ENCODE results near the gene HPCAL4. TPM values are rescaled to one million over a fixed set of nuclear protein-coding genes. Genes with fewer than 3 reads are reported as not detected.
A peak's percentile ranks its signal among the peaks of the same experiment; 100 is the strongest.

HPCAL4 gene
- total RNA-seq, 2 donors from 2014 or later = 0.66 to 9.1 TPM

DNA sequence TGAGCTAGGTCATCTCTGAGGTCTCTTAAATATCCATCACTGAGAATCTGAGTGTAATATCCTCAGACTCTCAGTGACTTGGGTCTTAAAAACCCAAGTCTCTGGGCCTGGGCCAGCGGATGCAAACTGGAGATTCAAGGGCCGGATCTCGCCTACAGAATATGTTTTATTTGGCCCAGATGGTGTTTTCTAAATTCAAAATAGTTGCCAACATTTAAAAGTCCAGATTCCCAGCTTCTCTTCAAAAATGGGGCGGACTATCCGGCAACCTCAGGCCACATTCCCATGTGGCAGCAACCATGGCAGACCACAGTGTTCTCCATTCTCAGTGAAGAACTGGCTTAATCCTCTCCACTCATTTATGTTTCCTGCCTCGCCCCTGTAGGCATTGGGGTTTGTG lies 39.1 kb downstream of the HPCAL4 start:
- Histone ChIP-seq H3K9me3 (no peaks in the 10 kb centered on the region), H3K4me3 (no peak overlapping the region), H3K27ac (peak overlapping the region in 1 of 4 donors; percentile 1), H3K4me1 (peaks cover 45% of the 10 kb centered on the region), H3K36me3 (replicated peaks in 1 of 2; ENCODE audit: insufficient read depth in 1 of 2, low read depth in 2 of 2) (no peaks in the 10 kb centered on the region), H3K27me3 (no peaks in the 10 kb centered on the region)
- intact Hi-C loops (cut with DNase I) = loop anchor here (5.0 kb wide), 1 partner anchor 45 kb away; no protein-coding TSS in a partner anchor
- 82 to 84% methylated on average over 6 of the region's 6 CpGs for WGBS, 2 donors
- DNase-seq (peak in 1 of 4 donors; percentile 30), ATAC-seq (peak; percentile 16)
- no peak for TF ChIP-seq POLR2A (IDR thresholded peaks at IDR 0.05)
- TF ChIP-seq, protein P1, sequence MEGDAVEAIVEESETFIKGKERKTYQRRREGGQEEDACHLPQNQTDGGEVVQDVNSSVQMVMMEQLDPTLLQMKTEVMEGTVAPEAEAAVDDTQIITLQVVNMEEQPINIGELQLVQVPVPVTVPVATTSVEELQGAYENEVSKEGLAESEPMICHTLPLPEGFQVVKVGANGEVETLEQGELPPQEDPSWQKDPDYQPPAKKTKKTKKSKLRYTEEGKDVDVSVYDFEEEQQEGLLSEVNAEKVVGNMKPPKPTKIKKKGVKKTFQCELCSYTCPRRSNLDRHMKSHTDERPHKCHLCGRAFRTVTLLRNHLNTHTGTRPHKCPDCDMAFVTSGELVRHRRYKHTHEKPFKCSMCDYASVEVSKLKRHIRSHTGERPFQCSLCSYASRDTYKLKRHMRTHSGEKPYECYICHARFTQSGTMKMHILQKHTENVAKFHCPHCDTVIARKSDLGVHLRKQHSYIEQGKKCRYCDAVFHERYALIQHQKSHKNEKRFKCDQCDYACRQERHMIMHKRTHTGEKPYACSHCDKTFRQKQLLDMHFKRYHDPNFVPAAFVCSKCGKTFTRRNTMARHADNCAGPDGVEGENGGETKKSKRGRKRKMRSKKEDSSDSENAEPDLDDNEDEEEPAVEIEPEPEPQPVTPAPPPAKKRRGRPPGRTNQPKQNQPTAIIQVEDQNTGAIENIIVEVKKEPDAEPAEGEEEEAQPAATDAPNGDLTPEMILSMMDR (IDR thresholded peaks at IDR 0.05) = no peak

DNA sequence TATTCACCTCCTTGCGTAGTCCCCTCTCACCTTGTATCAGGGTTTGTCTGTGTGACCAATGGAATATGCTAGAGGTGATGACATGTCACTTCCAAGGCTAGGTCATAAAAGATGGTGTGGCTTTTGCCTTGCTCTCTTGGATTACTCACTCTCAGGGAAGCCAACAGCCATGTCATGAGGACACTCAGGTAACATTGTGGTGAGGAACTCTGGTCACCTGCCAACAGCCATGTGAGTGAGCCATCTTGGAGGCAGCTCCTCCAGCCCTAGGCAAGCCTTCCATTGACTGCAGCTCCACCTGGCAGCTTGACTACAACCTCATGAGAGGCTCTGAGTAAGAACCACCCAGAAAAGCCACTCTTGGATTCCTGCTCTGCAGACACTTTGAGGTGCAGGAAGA lies 40.8 kb downstream of the HPCAL4 start:
- TF ChIP-seq POLR2A (IDR thresholded peaks at IDR 0.05) = no peak
- TF ChIP-seq, protein P1 (IDR thresholded peaks at IDR 0.05) = no peak
- intact Hi-C loops (cut with DNase I) = loop anchor here (5.0 kb wide), 1 partner anchor 43 kb away; no protein-coding TSS in a partner anchor
- H3K4me1 ChIP-seq = peaks cover 61% of the 10 kb centered on the region
- no peak for ATAC-seq
- DNase-seq = no peak
- H3K27ac ChIP-seq = peak overlapping the region in 2 of 4 donors; percentile 5 to 35
- WGBS, 2 donors = 93 to 100% methylated on average over 1 of the region's 1 CpG
- no peaks in the 10 kb centered on the region for H3K27me3 ChIP-seq
- no peak overlapping the region for H3K4me3 ChIP-seq
- no peaks in the 10 kb centered on the region for H3K9me3 ChIP-seq
- H3K36me3 ChIP-seq (replicated peaks in 1 of 2; ENCODE audit: insufficient read depth in 1 of 2, low read depth in 2 of 2) = no peaks in the 10 kb centered on the region

DNA sequence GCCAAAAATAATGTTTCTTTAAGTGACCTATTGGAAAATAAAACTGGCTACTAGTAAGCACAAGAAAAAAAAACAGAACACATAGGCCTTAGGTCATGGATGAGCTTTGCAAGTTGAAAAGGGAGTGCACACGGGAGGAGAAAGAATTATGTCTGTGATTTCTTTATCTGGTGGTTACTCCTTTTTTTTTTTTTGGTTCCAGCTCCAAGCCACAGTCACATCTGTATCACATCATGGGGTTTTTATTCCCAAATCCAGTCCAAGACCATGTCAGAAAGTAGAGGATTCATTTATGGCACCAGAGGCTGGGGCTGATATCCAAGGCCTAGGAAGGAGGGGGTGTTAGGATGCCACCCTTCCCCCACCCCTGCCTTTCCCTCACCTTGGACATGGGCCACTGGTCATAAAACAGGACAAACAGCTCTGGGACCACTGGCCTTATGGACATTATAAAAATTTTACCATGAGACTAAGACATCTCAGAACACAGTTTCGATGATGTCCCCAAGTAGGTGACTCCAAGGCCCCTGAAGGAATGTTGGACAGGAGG lies 41.5 kb downstream of the HPCAL4 start:
- ATAC-seq (no peak), DNase-seq (no peak)
- TF ChIP-seq, protein P1 (IDR thresholded peaks at IDR 0.05) = no peak
- TF ChIP-seq POLR2A (IDR thresholded peaks at IDR 0.05) = no peak
- H3K4me1 ChIP-seq = peaks cover 68% of the 10 kb centered on the region
- intact Hi-C loops (cut with DNase I) = loop anchor here (5.0 kb wide), 1 partner anchor 42 kb away; no protein-coding TSS in a partner anchor
- H3K36me3 ChIP-seq (replicated peaks in 1 of 2; ENCODE audit: insufficient read depth in 1 of 2, low read depth in 2 of 2) = no peaks in the 10 kb centered on the region
- no peak overlapping the region for H3K4me3 ChIP-seq
- WGBS, 2 donors = 84 to 94% methylated on average over 2 of the region's 2 CpGs
- H3K27ac ChIP-seq = peak overlapping the region in 2 of 4 donors; percentile 5 to 35
- H3K27me3 ChIP-seq = no peaks in the 10 kb centered on the region
- no peaks in the 10 kb centered on the region for H3K9me3 ChIP-seq

DNA sequence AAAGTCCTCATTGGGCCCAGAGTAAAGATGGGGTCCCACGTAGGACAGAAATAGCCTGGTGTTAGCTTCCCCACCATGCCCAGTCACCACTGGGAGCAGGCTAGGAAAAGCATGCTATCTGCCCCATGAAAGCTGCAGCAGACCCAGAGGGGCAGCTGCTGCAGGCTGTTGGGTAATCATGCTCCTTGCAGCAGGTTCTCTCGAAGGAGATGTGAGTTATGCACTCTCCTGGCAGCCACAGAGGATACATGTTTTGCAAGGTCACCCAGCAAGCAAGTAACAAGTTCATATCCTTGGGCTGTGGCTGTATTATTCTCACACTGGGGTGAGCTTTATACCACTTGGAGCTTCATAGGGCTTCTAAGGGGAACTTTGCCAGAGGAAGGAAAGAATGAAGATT lies 42.7 kb downstream of the HPCAL4 start:
- H3K9me3 ChIP-seq = no peaks in the 10 kb centered on the region
- no peaks in the 10 kb centered on the region for H3K27me3 ChIP-seq
- peak overlapping the region; percentile 84 to 97 (median 94) for H3K27ac ChIP-seq
- H3K36me3 ChIP-seq (replicated peaks in 1 of 2; ENCODE audit: insufficient read depth in 1 of 2, low read depth in 2 of 2) = no peaks in the 10 kb centered on the region
- peak in 3 of 4 donors; percentile 52 to 66 (median 57) for DNase-seq
- ATAC-seq = no peak
- intact Hi-C loops (cut with DNase I) = no loop called here
- no peak overlapping the region for H3K4me3 ChIP-seq
- peaks cover 73% of the 10 kb centered on the region for H3K4me1 ChIP-seq
- 40 to 61% methylated on average over 2 of the region's 2 CpGs for WGBS, 2 donors
- TF ChIP-seq, protein P1 (IDR thresholded peaks at IDR 0.05) = no peak
- no peak for TF ChIP-seq POLR2A (IDR thresholded peaks at IDR 0.05)

DNA sequence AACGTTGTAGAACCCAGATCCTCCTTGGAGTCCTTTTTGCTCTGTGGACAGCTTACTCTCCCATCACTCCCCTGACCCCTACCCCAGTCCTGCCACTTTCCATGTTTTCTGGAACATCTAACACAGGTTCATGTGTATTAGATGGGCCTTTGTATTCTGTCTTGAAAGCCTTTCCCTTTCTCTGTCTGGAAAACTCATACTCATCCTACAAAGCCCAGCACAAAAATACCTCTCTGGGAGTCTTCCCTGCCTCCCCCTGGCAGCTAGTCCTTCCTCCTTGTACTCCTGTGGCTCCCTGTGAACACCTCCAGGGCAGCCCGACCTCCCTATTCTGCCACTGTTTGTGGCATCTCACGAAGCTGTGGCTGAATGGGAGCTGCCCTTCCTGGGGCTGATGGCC lies 44.0 kb downstream of the HPCAL4 start:
- ATAC-seq = no peak
- Histone ChIP-seq H3K4me1 (peaks cover 70% of the 10 kb centered on the region), H3K27me3 (no peaks in the 10 kb centered on the region), H3K9me3 (no peaks in the 10 kb centered on the region), H3K36me3 (replicated peaks in 1 of 2; ENCODE audit: insufficient read depth in 1 of 2, low read depth in 2 of 2) (no peaks in the 10 kb centered on the region), H3K4me3 (no peak overlapping the region), H3K27ac (peak overlapping the region; percentile 84 to 97 (median 94))
- no peak for TF ChIP-seq POLR2A (IDR thresholded peaks at IDR 0.05)
- TF ChIP-seq, protein P1 (IDR thresholded peaks at IDR 0.05) = no peak
- intact Hi-C loops (cut with DNase I) = no loop called here
- no peak for DNase-seq
- WGBS, 2 donors = 48 to 57% methylated on average over 3 of the region's 3 CpGs

Measured in body of pancreas (tissue), 4 donors.